ENCODE data around the gene TNFAIP8L2. TPM values are rescaled to one million over a fixed set of nuclear protein-coding genes. Genes with fewer than 3 reads are reported as not detected.

The TNFAIP8L2 gene
- total RNA-seq, 1 experiment from 2014 or later, result not detected

GRCh38 chr1:151132335-151133017 is 24.0 kb upstream of the TNFAIP8L2 start:
- BruUV-seq (replicated peaks), result no TSS peak
- Histone ChIP-seq H3K27ac (ENCODE audit: low read length) (no peak overlapping the region), H3K4me1 (ENCODE audit: control insufficient read depth, insufficient read depth, low read length) (no peaks in the 10 kb centered on the region), H3K9me3 (ENCODE audit: control insufficient read depth, insufficient read depth, low read depth, low read length) (no peaks in the 10 kb centered on the region), H3K36me3 (ENCODE audit: control insufficient read depth, insufficient read depth, low read length) (no peaks in the 10 kb centered on the region), H3K27me3 (ENCODE audit: control insufficient read depth, insufficient read depth, low read length) (no peaks in the 10 kb centered on the region), H3K4me3 (ENCODE audit: low read depth in 2 of 2, low read length in 2 of 2) (no peak overlapping the region)
- DNase-seq (ENCODE audit: low read depth, low spot score) (no peak), ATAC-seq (no peak)
- in situ Hi-C loops (cut with HindIII; ENCODE audit: low pct_unique_long_range_greater_than_20kb, low sequenced_read_pairs) (loop anchor here (5.0 kb wide), 1 partner anchor 35 kb away; no protein-coding TSS in a partner anchor), intact Hi-C loops (cut with micrococcal nuclease; ENCODE audit: unreplicated experiment) (no loop called here)
- TF ChIP-seq SIN3A (IDR thresholded peaks at IDR 0.05; ENCODE audit: borderline replicate concordance, insufficient read depth, low read depth, low read length), result no peak
- no peak for TF ChIP-seq TCF7L2 (IDR thresholded peaks at IDR 0.05; ENCODE audit: low read depth, low read length)
- TF ChIP-seq REST (IDR thresholded peaks at IDR 0.05; ENCODE audit: insufficient read depth in 1 of 2, low read depth in 2 of 2, low read length in 1 of 2), result no peak
- no peak for TF ChIP-seq POLR2AphosphoS5 (IDR thresholded peaks at IDR 0.05; ENCODE audit: low read depth, low read length)
- TF ChIP-seq CTCF (IDR thresholded peaks at IDR 0.05), result no peak
- ChIA-PET POLR2A (no interaction called here), CTCF (no interaction called here)

GRCh38 chr1:151133018-151133806 is 23.2 kb upstream of the TNFAIP8L2 start:
- no peak for TF ChIP-seq CTCF (IDR thresholded peaks at IDR 0.05)
- TF ChIP-seq TCF7L2 (IDR thresholded peaks at IDR 0.05; ENCODE audit: low read depth, low read length), result no peak
- no peak for TF ChIP-seq SIN3A (IDR thresholded peaks at IDR 0.05; ENCODE audit: borderline replicate concordance, insufficient read depth, low read depth, low read length)
- no peak for TF ChIP-seq POLR2AphosphoS5 (IDR thresholded peaks at IDR 0.05; ENCODE audit: low read depth, low read length)
- no peak for TF ChIP-seq REST (IDR thresholded peaks at IDR 0.05; ENCODE audit: insufficient read depth in 1 of 2, low read depth in 2 of 2, low read length in 1 of 2)
- no peaks in the 10 kb centered on the region for H3K4me1 ChIP-seq (ENCODE audit: control insufficient read depth, insufficient read depth, low read length)
- H3K27ac ChIP-seq (ENCODE audit: low read length), result no peak overlapping the region
- no peaks in the 10 kb centered on the region for H3K27me3 ChIP-seq (ENCODE audit: control insufficient read depth, insufficient read depth, low read length)
- DNase-seq (ENCODE audit: low read depth, low spot score), result no peak
- H3K9me3 ChIP-seq (ENCODE audit: control insufficient read depth, insufficient read depth, low read depth, low read length), result no peaks in the 10 kb centered on the region
- CTCF ChIA-PET, result no interaction called here
- no peak for ATAC-seq
- no peak overlapping the region for H3K4me3 ChIP-seq (ENCODE audit: low read depth in 2 of 2, low read length in 2 of 2)
- POLR2A ChIA-PET, result no interaction called here
- no peaks in the 10 kb centered on the region for H3K36me3 ChIP-seq (ENCODE audit: control insufficient read depth, insufficient read depth, low read length)
- intact Hi-C loops (cut with micrococcal nuclease; ENCODE audit: unreplicated experiment) (no loop called here), in situ Hi-C loops (cut with HindIII; ENCODE audit: low pct_unique_long_range_greater_than_20kb, low sequenced_read_pairs) (loop anchor here (5.0 kb wide), 1 partner anchor 36 kb away; no protein-coding TSS in a partner anchor)
- no TSS peak for BruUV-seq (replicated peaks)
